ENCODE results near the gene SLC16A11. TPM values are rescaled to one million over a fixed set of nuclear protein-coding genes. Genes with fewer than 3 reads are reported as not detected.

SLC16A11 gene
- total and polyA plus RNA-seq, 2 of the 4 experiments (the other 2 are of a cell fraction) = not detected

GRCh38 chr17:7016886-7017826, 26.7 kb downstream of the SLC16A11 start (continued):
- TF ChIP-seq BHLHE40 (IDR thresholded peaks at IDR 0.05; ENCODE audit: low read depth, low read length) (no peak), CHD1 (IDR thresholded peaks at IDR 0.05; ENCODE audit: low read depth, low read length) (no peak)

- no TSS peak for BruUV-seq (replicated peaks)
- H4K8ac ChIP-seq (ENCODE audit: low read depth in 2 of 2, low read length in 2 of 2) = no peak overlapping the region
- peaks cover 8% of the 10 kb centered on the region; the same call in 1 of the 2 replicates for H3K4me1 ChIP-seq (ENCODE audit: control insufficient read depth, insufficient read depth, low read length)
- H2AK9ac ChIP-seq (replicated peaks; ENCODE audit: low read depth, low read length, poor library complexity) = peak overlapping the region; percentile 83
- DNase-seq (no peak), ATAC-seq (ENCODE audit: low read depth) (no peak)
- no peak overlapping the region for H3K4me3 ChIP-seq (ENCODE audit: insufficient read depth, low read depth, low read length)
- H4K5ac ChIP-seq (ENCODE audit: low read depth, low read length) = no peak overlapping the region
- H3K4ac ChIP-seq (ENCODE audit: low read depth, low read length) = no peak overlapping the region; the same call in 1 of the 2 replicates
- 0 out of 2 replicates have a peak, but pooled peaks cover 2% of the 10 kb centered on the region for H3K36me3 ChIP-seq (ENCODE audit: control insufficient read depth, insufficient read depth, low read length)
- H3K27me3 ChIP-seq (ENCODE audit: control insufficient read depth, insufficient read depth, low read length) = no peaks in the 10 kb centered on the region
- H3K79me1 ChIP-seq (ENCODE audit: low read depth in 1 of 2, low read length in 2 of 2) = peaks cover 10 to 40% of the 10 kb centered on the region in 2 experiments; a peak in 3 of 4 replicates
- no peak overlapping the region for H4K91ac ChIP-seq (ENCODE audit: insufficient read depth, low read depth, low read length)
- no peak overlapping the region for H2BK20ac ChIP-seq (ENCODE audit: low read depth, low read length)
- H4K20me1 ChIP-seq (ENCODE audit: insufficient read depth, low read length) = no peaks in the 10 kb centered on the region
- dilution Hi-C loops (cut with HindIII; ENCODE audit: low sequenced_read_pairs, unreplicated experiment) = no loop called here
- H3K56ac ChIP-seq (ENCODE audit: extremely low read depth, insufficient read depth, low read length) = no peak overlapping the region; the same call in 1 of the 2 replicates
- H2BK5ac ChIP-seq (ENCODE audit: low read depth, low read length, poor library complexity, severe bottlenecking) = no peak overlapping the region
- no peak overlapping the region for H2AFZ ChIP-seq (replicated peaks; ENCODE audit: low read length, poor library complexity)
- no peak overlapping the region for H2BK120ac ChIP-seq (ENCODE audit: low read depth, low read length)
- no peaks in the 10 kb centered on the region for H3K9me3 ChIP-seq (ENCODE audit: control insufficient read depth, insufficient read depth, low read length)
- intact Hi-C loops (cut with micrococcal nuclease) = no loop called here
- CTCF ChIA-PET = no interaction called here
- H3K27ac ChIP-seq (ENCODE audit: insufficient read depth, low read length) = no peak overlapping the region
- H2BK15ac ChIP-seq (ENCODE audit: low read depth, low read length) = no peak overlapping the region
- no peak overlapping the region for H2AK5ac ChIP-seq (ENCODE audit: low read depth, low read length)
- POLR2A ChIA-PET (ENCODE audit: unreplicated experiment) = no interaction called here
- no peak overlapping the region for H3K4me2 ChIP-seq (ENCODE audit: low read depth, low read length)
- H3K23ac ChIP-seq (ENCODE audit: low read depth, low read length) = no peak overlapping the region
- H3K9me1 ChIP-seq (ENCODE audit: insufficient read depth, low read length) = no peaks in the 10 kb centered on the region; the same call in 1 of the 2 replicates
- no CpG with 5 or more reads among the region's 3 CpGs for WGBS, 2 experiments (ENCODE audit: extremely low coverage in 2 of 2, insufficient read length in 1 of 2)
- no peak overlapping the region for H3K9ac ChIP-seq (ENCODE audit: low read depth, low read length)
- H3K14ac ChIP-seq (replicated peaks; ENCODE audit: low read depth, low read length) = no peak overlapping the region
- in situ Hi-C loops (cut with MboI; ENCODE audit: low sequenced_read_pairs) = loop anchor here (10.0 kb wide), 1 partner anchor 352 kb away; no protein-coding TSS in a partner anchor
- H3K18ac ChIP-seq (ENCODE audit: low read depth, low read length) = no peak overlapping the region
- TF ChIP-seq POLR2A (IDR thresholded peaks at IDR 0.05; ENCODE audit: low read depth, low read length) = no peak
- TF ChIP-seq FOS (IDR thresholded peaks at IDR 0.05; ENCODE audit: low read depth, low read length) = no peak
- no peak for TF ChIP-seq USF2 (IDR thresholded peaks at IDR 0.05; ENCODE audit: low read depth, low read length)
- TF ChIP-seq RCOR1 (IDR thresholded peaks at IDR 0.05; ENCODE audit: insufficient replicate concordance, low read length) = no peak
- TF ChIP-seq MAZ (IDR thresholded peaks at IDR 0.05; ENCODE audit: borderline replicate concordance, low read depth, low read length) = no peak
- TF ChIP-seq SMC3 (IDR thresholded peaks at IDR 0.05; ENCODE audit: low read depth, low read length) = no peak
- TF ChIP-seq MAFK (IDR thresholded peaks at IDR 0.05; ENCODE audit: low read depth, low read length) = no peak
- TF ChIP-seq NFE2L2 (IDR thresholded peaks at IDR 0.05; ENCODE audit: low read depth, low read length) = no peak
- TF ChIP-seq CHD1 (IDR thresholded peaks at IDR 0.05; ENCODE audit: low read depth, low read length) = no peak
- no peak for TF ChIP-seq BHLHE40 (IDR thresholded peaks at IDR 0.05; ENCODE audit: low read depth, low read length)
- no peak for TF ChIP-seq RAD21 (IDR thresholded peaks at IDR 0.05; ENCODE audit: low read length)
- TF ChIP-seq MXI1 (IDR thresholded peaks at IDR 0.05; ENCODE audit: borderline replicate concordance, low read depth, low read length) = no peak
- TF ChIP-seq, protein P1, sequence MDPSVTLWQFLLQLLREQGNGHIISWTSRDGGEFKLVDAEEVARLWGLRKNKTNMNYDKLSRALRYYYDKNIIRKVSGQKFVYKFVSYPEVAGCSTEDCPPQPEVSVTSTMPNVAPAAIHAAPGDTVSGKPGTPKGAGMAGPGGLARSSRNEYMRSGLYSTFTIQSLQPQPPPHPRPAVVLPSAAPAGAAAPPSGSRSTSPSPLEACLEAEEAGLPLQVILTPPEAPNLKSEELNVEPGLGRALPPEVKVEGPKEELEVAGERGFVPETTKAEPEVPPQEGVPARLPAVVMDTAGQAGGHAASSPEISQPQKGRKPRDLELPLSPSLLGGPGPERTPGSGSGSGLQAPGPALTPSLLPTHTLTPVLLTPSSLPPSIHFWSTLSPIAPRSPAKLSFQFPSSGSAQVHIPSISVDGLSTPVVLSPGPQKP (IDR thresholded peaks at IDR 0.05; ENCODE audit: borderline replicate concordance, low read depth, low read length) = no peak
- no peak for TF ChIP-seq CEBPB (IDR thresholded peaks at IDR 0.05; ENCODE audit: low read depth, low read length)
- no peak for TF ChIP-seq RFX5 (IDR thresholded peaks at IDR 0.05; ENCODE audit: low read depth, low read length)
Observed at GRCh38 chr17:7016418-7016817, 27.5 kb downstream of the SLC16A11 start.

Measured in IMR-90 (cell line).